H1 (cell line): ENCODE data around the gene EPHA5. TPM values are rescaled to one million over a fixed set of nuclear protein-coding genes. Genes with fewer than 3 reads are reported as not detected.

Experiments used
- FOSL1 ChIP-seq: IDR thresholded peaks from 2 replicates; pipeline ENCODE4 v1.6.1; 2011; ENCODE audit warnings: mild to moderate bottlenecking, low read depth, low read length, moderate library complexity; ENCODE audit not compliant: insufficient read depth
- TEAD4 ChIP-seq: IDR thresholded peaks from 2 replicates; pipeline ENCODE4 v1.6.1; 2012; ENCODE audit warnings: low read depth, low read length, inconsistent platforms, mixed read lengths
- polyA plus RNA-seq, 7 experiments: library from polyadenylated mRNA; depleted of rRNA in 3 of 7; stranded (reverse) in 5 of 7; unstranded in 2 of 7; fragments of >200 nt in 5 of 7; fragments of 200-250 nt in 2 of 7; gene quantifications; 1 replicate in 5 of 7; 2 replicates in 1 of 7; 4 replicates in 1 of 7; pipeline versions ENCODE4 v1.2.1 to v1.2.3, GENCODE V29; 2011 to 2013; ENCODE audit warnings: missing spikeins in 2 of 7, mixed read lengths in 2 of 7
- total RNA-seq: library from RNA; stranded (reverse); fragmentation: NEBNext Ultra II Directional; extraction: Animal tissue kit (Norgen Biotek cat#: 25700); gene quantifications from 2 replicates; pipeline ENCODE4 v1.2.1, GENCODE V29; 2021
- TF ChIP-seq, protein P1 (sequence below): fragments of 300-600 bp; sonication (generic); IDR thresholded peaks from 2 replicates; pipeline ENCODE4 v1.7.1; 2012; ENCODE audit warnings: low read length, moderate library complexity, mild to moderate bottlenecking, inconsistent platforms; ENCODE audit not compliant: insufficient replicate concordance
- TF ChIP-seq, protein P2 (sequence below): IDR thresholded peaks from 2 replicates; pipeline ENCODE4 v1.6.1; 2011; ENCODE audit warnings: low read depth, mild to moderate bottlenecking, low read length; ENCODE audit not compliant: insufficient read depth

EPHA5 gene
- total and polyA plus RNA-seq, 2 of the 8 experiments (the other 6 are each of a cell fraction or from before 2014, with no cell fraction given): 0.03 to 0.11 TPM

DNA sequence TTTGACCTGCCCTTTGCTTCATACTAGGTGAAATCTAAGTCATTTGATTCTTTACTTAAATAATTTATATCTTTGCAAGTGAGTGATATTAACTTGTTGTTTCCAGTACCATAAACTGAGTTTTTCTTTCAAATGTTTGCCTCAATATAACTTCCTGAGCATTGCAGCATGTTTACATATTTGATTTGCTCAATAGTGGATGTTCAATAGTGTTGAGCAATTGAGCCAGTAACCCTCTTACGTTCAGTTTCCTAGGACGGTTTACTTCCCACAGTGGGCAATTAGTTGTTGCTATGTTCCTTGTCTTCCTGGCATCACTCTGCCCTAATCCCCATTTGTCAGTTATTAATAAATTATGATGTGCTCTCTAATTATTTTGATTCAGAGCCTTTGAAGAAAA is 278.5 kb downstream of the EPHA5 start (continued):
- TF ChIP-seq, protein P1, sequence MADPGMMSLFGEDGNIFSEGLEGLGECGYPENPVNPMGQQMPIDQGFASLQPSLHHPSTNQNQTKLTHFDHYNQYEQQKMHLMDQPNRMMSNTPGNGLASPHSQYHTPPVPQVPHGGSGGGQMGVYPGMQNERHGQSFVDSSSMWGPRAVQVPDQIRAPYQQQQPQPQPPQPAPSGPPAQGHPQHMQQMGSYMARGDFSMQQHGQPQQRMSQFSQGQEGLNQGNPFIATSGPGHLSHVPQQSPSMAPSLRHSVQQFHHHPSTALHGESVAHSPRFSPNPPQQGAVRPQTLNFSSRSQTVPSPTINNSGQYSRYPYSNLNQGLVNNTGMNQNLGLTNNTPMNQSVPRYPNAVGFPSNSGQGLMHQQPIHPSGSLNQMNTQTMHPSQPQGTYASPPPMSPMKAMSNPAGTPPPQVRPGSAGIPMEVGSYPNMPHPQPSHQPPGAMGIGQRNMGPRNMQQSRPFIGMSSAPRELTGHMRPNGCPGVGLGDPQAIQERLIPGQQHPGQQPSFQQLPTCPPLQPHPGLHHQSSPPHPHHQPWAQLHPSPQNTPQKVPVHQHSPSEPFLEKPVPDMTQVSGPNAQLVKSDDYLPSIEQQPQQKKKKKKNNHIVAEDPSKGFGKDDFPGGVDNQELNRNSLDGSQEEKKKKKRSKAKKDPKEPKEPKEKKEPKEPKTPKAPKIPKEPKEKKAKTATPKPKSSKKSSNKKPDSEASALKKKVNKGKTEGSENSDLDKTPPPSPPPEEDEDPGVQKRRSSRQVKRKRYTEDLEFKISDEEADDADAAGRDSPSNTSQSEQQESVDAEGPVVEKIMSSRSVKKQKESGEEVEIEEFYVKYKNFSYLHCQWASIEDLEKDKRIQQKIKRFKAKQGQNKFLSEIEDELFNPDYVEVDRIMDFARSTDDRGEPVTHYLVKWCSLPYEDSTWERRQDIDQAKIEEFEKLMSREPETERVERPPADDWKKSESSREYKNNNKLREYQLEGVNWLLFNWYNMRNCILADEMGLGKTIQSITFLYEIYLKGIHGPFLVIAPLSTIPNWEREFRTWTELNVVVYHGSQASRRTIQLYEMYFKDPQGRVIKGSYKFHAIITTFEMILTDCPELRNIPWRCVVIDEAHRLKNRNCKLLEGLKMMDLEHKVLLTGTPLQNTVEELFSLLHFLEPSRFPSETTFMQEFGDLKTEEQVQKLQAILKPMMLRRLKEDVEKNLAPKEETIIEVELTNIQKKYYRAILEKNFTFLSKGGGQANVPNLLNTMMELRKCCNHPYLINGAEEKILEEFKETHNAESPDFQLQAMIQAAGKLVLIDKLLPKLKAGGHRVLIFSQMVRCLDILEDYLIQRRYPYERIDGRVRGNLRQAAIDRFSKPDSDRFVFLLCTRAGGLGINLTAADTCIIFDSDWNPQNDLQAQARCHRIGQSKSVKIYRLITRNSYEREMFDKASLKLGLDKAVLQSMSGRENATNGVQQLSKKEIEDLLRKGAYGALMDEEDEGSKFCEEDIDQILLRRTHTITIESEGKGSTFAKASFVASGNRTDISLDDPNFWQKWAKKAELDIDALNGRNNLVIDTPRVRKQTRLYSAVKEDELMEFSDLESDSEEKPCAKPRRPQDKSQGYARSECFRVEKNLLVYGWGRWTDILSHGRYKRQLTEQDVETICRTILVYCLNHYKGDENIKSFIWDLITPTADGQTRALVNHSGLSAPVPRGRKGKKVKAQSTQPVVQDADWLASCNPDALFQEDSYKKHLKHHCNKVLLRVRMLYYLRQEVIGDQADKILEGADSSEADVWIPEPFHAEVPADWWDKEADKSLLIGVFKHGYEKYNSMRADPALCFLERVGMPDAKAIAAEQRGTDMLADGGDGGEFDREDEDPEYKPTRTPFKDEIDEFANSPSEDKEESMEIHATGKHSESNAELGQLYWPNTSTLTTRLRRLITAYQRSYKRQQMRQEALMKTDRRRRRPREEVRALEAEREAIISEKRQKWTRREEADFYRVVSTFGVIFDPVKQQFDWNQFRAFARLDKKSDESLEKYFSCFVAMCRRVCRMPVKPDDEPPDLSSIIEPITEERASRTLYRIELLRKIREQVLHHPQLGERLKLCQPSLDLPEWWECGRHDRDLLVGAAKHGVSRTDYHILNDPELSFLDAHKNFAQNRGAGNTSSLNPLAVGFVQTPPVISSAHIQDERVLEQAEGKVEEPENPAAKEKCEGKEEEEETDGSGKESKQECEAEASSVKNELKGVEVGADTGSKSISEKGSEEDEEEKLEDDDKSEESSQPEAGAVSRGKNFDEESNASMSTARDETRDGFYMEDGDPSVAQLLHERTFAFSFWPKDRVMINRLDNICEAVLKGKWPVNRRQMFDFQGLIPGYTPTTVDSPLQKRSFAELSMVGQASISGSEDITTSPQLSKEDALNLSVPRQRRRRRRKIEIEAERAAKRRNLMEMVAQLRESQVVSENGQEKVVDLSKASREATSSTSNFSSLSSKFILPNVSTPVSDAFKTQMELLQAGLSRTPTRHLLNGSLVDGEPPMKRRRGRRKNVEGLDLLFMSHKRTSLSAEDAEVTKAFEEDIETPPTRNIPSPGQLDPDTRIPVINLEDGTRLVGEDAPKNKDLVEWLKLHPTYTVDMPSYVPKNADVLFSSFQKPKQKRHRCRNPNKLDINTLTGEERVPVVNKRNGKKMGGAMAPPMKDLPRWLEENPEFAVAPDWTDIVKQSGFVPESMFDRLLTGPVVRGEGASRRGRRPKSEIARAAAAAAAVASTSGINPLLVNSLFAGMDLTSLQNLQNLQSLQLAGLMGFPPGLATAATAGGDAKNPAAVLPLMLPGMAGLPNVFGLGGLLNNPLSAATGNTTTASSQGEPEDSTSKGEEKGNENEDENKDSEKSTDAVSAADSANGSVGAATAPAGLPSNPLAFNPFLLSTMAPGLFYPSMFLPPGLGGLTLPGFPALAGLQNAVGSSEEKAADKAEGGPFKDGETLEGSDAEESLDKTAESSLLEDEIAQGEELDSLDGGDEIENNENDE: no peak
- TF ChIP-seq FOSL1 (no peak), TEAD4 (no peak)
- TF ChIP-seq, protein P2, sequence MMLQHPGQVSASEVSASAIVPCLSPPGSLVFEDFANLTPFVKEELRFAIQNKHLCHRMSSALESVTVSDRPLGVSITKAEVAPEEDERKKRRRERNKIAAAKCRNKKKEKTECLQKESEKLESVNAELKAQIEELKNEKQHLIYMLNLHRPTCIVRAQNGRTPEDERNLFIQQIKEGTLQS: no peak
- TF ChIP-seq, all 59 proteins: peak for 0
